GM12801 (cell line): Measurements from ENCODE around the gene PRSS27.

ENCODE experiments used
- TF ChIP-seq, protein P1 (sequence below): IDR thresholded peaks from one replicate; pipeline ENCODE4 v1.5.1; 2011; ENCODE audit warnings: control low read depth; ENCODE audit not compliant: insufficient read length; ENCODE audit errors: extremely low read depth

PRSS27 gene

DNA sequence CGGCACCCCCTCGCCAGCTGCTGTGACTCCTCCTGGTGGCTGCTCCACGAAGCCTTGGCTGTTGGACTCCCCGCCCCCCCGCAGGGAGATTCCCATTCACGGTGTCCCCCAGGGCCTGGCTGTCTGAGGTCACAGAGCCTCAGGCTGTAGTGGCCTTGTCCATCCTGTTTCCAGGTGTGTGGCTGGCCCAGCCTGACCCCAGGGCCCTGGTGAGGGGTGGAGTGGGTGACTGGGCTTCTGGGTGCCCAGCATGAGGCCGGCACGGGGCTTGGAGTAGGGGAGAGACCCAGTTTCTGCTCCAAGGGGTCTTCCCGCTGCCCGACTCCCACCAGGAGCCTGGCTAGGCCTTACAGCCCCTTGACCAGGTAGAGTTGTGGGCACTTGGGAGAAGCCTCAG, 10.4 kb downstream of the PRSS27 start:
- TF ChIP-seq, protein P1, sequence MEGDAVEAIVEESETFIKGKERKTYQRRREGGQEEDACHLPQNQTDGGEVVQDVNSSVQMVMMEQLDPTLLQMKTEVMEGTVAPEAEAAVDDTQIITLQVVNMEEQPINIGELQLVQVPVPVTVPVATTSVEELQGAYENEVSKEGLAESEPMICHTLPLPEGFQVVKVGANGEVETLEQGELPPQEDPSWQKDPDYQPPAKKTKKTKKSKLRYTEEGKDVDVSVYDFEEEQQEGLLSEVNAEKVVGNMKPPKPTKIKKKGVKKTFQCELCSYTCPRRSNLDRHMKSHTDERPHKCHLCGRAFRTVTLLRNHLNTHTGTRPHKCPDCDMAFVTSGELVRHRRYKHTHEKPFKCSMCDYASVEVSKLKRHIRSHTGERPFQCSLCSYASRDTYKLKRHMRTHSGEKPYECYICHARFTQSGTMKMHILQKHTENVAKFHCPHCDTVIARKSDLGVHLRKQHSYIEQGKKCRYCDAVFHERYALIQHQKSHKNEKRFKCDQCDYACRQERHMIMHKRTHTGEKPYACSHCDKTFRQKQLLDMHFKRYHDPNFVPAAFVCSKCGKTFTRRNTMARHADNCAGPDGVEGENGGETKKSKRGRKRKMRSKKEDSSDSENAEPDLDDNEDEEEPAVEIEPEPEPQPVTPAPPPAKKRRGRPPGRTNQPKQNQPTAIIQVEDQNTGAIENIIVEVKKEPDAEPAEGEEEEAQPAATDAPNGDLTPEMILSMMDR, result no peak

DNA sequence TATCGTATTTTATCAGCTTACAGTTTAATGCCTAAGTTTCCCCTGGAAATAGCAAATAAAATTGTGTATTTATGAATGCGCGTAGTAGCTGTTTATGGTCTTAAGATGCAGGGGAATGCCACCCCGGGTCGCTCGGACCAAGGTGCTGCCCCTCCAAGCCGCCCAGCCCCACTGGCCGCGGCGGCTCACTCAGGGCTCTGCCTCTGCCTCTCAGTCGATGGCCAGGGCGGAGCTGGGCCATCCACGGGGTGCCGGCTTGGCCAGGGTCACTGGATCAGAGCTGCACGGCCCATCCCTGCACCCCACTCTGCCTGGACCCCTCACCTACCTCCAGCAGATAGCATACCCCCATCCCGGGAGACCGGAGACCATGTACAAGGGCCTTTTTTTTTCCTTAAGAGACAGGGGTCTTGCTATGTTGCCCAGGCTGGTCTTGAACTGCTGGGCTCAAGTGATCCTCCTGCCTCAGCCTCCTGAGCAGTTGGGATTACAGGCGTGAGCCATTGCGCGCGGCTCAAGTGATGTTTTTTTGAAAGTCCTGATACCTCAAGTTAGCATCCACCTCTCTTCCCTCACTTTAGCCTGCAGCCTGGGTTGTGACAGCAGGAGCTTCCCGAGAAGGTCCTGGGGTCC, 11.0 kb downstream of the PRSS27 start:
- TF ChIP-seq, protein P1, result no peak

DNA sequence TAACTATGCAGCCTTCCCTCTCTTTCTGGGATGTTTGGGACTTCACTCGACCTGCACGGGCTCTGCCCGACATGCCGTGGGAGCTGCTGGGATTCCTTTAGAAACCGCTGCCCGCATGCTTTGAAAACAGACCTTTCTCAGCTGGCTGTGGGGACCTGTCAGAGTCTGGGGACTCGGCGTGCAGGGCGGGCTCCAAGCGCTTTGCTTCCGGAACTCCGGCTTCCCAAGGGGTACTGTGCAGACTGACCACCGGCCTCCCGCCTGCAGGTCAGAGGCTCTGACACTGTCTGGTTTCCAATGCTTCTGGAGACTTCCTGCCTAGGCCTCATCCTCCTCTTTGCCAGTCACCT, 11.8 kb downstream of the PRSS27 start:
- TF ChIP-seq, protein P1, result no peak

DNA sequence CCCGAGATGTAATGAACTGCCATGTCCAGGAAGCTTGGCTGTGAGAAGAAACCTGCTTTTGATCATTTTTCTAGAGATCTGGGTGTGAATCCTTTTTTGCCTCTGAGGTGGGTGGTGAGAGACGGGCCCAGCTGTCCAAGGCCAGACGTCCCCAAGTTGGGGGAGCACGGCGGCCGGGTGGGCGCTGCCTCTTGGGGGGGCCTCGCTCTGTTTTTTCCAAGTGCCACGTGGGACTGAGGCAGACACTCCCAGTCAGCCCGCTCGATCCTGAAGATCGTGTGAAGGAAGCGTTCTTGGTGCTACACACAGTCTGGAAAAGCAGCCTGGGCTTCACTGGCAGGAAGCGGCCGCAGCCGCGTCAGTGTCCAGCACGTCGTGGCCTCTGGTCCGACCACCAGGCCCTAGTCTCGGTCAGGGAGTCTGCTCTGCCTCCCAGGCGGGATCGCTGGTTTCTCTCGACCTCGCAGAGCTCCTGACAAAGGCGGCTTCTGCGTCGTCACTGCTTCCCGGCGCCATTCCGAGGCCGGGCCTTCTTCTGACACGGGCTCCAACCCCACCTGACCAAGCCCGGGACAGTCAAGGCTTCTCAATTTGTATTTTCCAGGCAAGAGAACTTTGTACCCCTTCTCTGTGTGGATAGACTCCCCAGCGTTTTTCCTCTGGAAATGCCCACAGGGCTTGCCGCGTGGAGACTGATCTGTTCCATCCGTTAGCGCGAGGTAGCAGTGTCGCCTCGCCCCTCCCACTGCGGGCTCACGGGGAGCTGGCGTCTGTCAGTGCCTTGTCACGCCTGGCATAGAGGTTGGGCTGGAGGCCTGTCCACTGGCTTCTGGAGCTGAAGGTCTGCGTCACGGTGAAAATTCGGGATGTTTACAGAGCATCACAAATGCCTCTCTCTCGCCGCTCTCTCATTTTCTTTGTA, 12.4 kb downstream of the PRSS27 start:
- TF ChIP-seq, protein P1, result no peak

DNA sequence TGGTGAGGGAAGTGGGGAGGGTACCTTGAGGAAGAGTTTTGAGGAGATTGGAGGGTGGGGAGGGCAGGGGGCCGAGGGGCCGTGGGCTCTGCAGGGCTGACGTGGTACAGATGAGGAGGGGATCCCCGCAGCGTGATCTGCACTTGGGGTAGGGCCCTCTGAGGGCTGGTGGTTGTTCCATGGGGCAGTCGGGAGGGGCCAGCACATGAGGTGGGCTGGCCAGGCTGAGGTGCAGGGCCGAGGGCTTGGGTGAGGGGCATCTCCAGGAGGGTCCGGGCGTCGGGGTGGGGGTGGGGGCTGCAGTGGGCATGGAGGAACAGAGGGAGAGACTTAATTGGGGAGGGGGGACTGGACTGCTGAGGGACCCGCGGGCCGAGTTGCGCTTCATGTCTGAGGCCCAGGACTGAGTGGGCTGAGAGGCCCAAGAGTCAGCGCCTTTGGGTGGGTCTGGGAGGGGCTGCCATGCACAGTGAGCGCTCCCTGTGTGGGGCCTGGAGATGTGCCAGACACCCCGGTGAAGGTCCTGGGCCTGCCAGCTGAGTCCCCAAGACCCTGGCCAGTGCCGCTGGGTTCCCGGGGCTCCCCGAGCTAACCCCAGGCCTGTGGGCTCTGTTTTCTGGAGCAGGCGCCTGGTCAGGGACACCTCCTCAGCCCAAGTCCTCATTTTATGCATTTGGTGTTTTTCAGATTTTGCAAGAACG, 13.3 kb downstream of the PRSS27 start:
- TF ChIP-seq, protein P1, result no peak

DNA sequence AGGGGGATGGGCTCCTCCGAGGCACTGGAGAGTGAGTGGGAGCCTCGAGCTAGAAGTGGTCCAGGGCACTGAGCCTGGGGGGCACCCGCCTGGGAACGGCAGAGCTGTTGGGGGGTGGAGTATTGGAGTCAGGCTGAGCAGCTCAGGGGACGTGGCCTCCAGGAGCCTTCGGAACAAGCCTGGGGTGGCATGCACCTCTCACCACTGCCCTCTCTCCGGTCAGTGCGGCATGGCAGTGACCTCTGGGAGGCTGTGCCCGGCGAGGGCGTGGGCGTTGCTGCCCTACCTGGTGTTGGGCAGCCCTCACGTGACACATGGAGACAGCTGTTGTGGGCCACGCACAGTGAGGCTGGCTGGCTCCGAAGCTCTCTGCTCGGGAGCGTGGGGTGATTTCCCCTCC, 13.9 kb downstream of the PRSS27 start:
- TF ChIP-seq, protein P1, result no peak

DNA sequence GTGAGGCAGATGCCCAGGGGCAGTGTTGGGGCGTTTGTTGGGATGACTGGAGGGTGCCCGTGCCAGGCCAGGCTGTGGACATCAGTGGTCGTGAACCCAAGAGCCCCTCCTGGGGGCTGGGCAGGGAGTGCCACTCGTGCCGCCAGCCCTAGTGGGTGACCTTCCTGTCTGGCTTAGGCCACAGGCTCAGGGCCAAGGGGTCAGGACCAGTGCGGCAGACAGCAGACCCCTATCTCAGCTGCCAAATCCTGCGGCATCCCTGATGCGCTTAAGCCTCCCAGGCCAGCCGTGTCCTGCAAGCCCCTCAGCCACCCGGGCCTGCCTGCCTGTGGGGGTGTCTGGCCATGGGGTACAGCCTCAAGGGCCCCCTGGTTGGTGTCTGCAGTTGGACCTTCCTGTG, 14.7 kb downstream of the PRSS27 start:
- TF ChIP-seq, protein P1, result no peak
